ENCODE measurements around the gene ZGPAT. TPM values are rescaled to one million over a fixed set of nuclear protein-coding genes. Genes with fewer than 3 reads are reported as not detected.

The ZGPAT gene
- total RNA-seq, 1 experiment from 2014 or later: 27.6 TPM

DNA sequence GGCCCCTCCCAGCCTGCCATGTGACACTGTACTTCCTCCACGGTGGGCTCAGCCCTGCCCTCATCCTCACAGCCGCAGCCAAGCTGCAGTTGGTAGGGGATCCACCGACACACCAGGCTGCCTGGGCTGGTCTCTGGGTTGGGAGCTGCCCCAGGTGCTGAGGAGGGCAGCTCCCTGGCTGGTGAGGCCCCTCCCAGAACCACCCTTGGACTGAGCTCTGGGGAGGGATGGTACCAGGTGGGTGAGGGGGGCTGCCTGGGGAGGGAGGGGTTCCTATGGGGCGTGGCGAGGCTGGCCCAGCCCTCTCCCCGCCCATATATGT is 11.6 kb upstream of the ZGPAT start:
- Histone ChIP-seq H3K4me1 (ENCODE audit: insufficient read depth, low read length) (no peaks in the 10 kb centered on the region), H4K91ac (ENCODE audit: insufficient read length, low read depth, low read length) (no peak overlapping the region), H3K14ac (ENCODE audit: insufficient read depth, low read length) (no peak overlapping the region), H2BK12ac (ENCODE audit: insufficient read length, low read depth, low read length) (no peak overlapping the region), H3K23me2 (ENCODE audit: insufficient read length, low read depth, low read length, poor library complexity, severe bottlenecking) (peaks cover 4% of the 10 kb centered on the region), H3T11ph (ENCODE audit: low read length) (no peak overlapping the region), H2BK20ac (ENCODE audit: low read depth, low read length, poor library complexity, severe bottlenecking) (no peak overlapping the region), H3K56ac (ENCODE audit: insufficient read length, low read depth, low read length) (no peak overlapping the region), H3K18ac (ENCODE audit: insufficient read length, low read depth, low read length) (no peak overlapping the region), H2BK120ac (ENCODE audit: low read depth, low read length, poor library complexity, severe bottlenecking) (no peak overlapping the region), H2AK5ac (ENCODE audit: insufficient read length, low read length) (no peak overlapping the region), H3K9ac (ENCODE audit: extremely low read depth, insufficient read length, low read length) (no peak overlapping the region), H4K5ac (ENCODE audit: insufficient read length, low read depth, low read length) (no peak overlapping the region), H2BK15ac (ENCODE audit: low read depth, low read length) (no peak overlapping the region), H3K23ac (ENCODE audit: insufficient read length, low read depth, low read length) (no peak overlapping the region), H3K79me1 (ENCODE audit: insufficient read depth, low read depth, low read length, poor library complexity, severe bottlenecking) (no peaks in the 10 kb centered on the region), H2AFZ (ENCODE audit: low read length) (no peak overlapping the region), H2BK5ac (ENCODE audit: insufficient read length, low read length) (no peak overlapping the region), H3K27ac (ENCODE audit: insufficient read length, low read depth, low read length) (no peak overlapping the region), H3K9me3 (ENCODE audit: control insufficient read depth, low read depth, low read length) (no peaks in the 10 kb centered on the region), H4K20me1 (ENCODE audit: control insufficient read depth, insufficient read depth, insufficient read length) (no peaks in the 10 kb centered on the region), H3K27me3 (ENCODE audit: insufficient read depth, low read length) (no peaks in the 10 kb centered on the region), H3K4ac (ENCODE audit: low read depth, low read length) (no peak overlapping the region), H3K4me2 (ENCODE audit: insufficient read depth, insufficient read length, low read length) (no peak overlapping the region), H3K79me2 (ENCODE audit: insufficient read depth, low read length) (no peaks in the 10 kb centered on the region), H4K8ac (replicated peaks; ENCODE audit: insufficient read length, low read depth, low read length) (no peak overlapping the region)
- Mint-ChIP-seq H3K27ac (peak overlapping the region in 2 of 3 experiments; percentile 61 to 82; a peak in 2 of 7 replicates), H3K27me3 (ENCODE audit: low read depth) (peaks cover 6% of the 10 kb centered on the region), H3K9me3 (peaks cover 3 to 5% of the 10 kb centered on the region in 2 experiments; a peak in 3 of 5 replicates), H3K4me1 (peaks cover 2 to 10% of the 10 kb centered on the region in 2 experiments), H3K36me3 (ENCODE audit: insufficient read depth in 1 of 3, low read depth in 3 of 3) (peaks cover 14 to 19% (median 17%) of the 10 kb centered on the region in 3 experiments; a peak in 6 of 7 replicates), H3K4me3 (peak overlapping the region; percentile 34 to 35; a peak in 3 of 5 replicates)
- DNase-seq: peak; percentile 90
- TF ChIP-seq, protein P1, sequence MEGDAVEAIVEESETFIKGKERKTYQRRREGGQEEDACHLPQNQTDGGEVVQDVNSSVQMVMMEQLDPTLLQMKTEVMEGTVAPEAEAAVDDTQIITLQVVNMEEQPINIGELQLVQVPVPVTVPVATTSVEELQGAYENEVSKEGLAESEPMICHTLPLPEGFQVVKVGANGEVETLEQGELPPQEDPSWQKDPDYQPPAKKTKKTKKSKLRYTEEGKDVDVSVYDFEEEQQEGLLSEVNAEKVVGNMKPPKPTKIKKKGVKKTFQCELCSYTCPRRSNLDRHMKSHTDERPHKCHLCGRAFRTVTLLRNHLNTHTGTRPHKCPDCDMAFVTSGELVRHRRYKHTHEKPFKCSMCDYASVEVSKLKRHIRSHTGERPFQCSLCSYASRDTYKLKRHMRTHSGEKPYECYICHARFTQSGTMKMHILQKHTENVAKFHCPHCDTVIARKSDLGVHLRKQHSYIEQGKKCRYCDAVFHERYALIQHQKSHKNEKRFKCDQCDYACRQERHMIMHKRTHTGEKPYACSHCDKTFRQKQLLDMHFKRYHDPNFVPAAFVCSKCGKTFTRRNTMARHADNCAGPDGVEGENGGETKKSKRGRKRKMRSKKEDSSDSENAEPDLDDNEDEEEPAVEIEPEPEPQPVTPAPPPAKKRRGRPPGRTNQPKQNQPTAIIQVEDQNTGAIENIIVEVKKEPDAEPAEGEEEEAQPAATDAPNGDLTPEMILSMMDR (conservative IDR thresholded peaks at IDR 0.05): no peak
- WGBS (ENCODE audit: extremely low coverage, insufficient read length, low lambda C conversion rate): no CpG with 5 or more reads among the region's 6 CpGs

Measured in H9 (cell line).